ENCODE measurements around the gene PPFIA2.

- TF ChIP-seq CTCF (IDR thresholded peaks at IDR 0.05), result no peak
- TF ChIP-seq POLR2A (IDR thresholded peaks at IDR 0.05), result no peak
Observed at GRCh38 chr12:81722004-81722403, 37.1 kb downstream of the PPFIA2 start.
